HepG2 (cell line): Measurements from ENCODE around the gene CDH22. TPM values are rescaled to one million over a fixed set of nuclear protein-coding genes. Genes with fewer than 3 reads are reported as not detected.

Experiments
- ATAC-seq: fragments of 200-7000 bp; cut with Tn5 transposase; 3 replicates; pipeline ENCODE4 v1.9.1; 2020; ENCODE audit warnings: mild to moderate bottlenecking, moderate library complexity
- BruUV-seq: library from RNA; stranded (reverse); fragments of 400-500 nt; replicated peaks from 2 replicates; lab custom pipeline; 2021; lab: Mats Ljungman, UMichigan
- CTCF ChIA-PET: fragments of 300-600 bp; formaldehyde crosslinking; extraction: SDS; loops from one replicate; lab custom pipeline; 2021; ENCODE audit warnings: low total read pairs, inconsistent platforms, low intra/inter-chr PET ratio; lab: Yijun Ruan, JAX
- POLR2A ChIA-PET: fragments of 350-600 bp; sonication (Branson Sonifier 250); formaldehyde crosslinking; loops from one replicate; lab custom pipeline; 2020; ENCODE audit warnings: antibody characterized with exemption, inconsistent platforms; lab: Yijun Ruan, JAX
- DNase-seq: peaks from one replicate; pipeline ENCODE4 v3.0.0-alpha.2; 2015; ENCODE audit warnings: low spot score
- FAIRE-seq: peaks from 3 replicates; lab custom pipeline; 2011; peaks lifted over from hg19 to GRCh38; lab: Jason Lieb, UNC
- H2AFZ ChIP-seq: one replicate; pipeline ENCODE4 v1.6.1; 2011; ENCODE audit warnings: low read length, inconsistent platforms
- H3K27ac ChIP-seq: fragments of 300-600 bp; 3 replicates; pipeline ENCODE4 v1.8.0; 2011; ENCODE audit warnings: mixed run types, mild to moderate bottlenecking, mixed read lengths, low read length, inconsistent platforms; ENCODE audit not compliant: insufficient read depth; ENCODE audit errors: extremely low read length
- H3K27me3 ChIP-seq, 2 experiments: fragments of 200-600 bp in 1 of 2; 2 replicates in 1 of 2; 3 replicates in 1 of 2; pipeline versions ENCODE4 v1.6.0 to v1.8.0; 2011; ENCODE audit warnings: low read length in 2 of 2, mild to moderate bottlenecking in 2 of 2, moderate library complexity in 2 of 2, inconsistent platforms in 1 of 2; ENCODE audit not compliant: insufficient read depth in 2 of 2, control insufficient read depth in 1 of 2
- H3K36me3 ChIP-seq, 2 experiments: fragments of 200-600 bp in 1 of 2; replicated peaks in 1 of 2; 2 replicates in 1 of 2; 3 replicates in 1 of 2; pipeline versions ENCODE4 v1.5.1 to v1.8.0; 2011; ENCODE audit warnings: low read length in 2 of 2, inconsistent platforms in 1 of 2; ENCODE audit not compliant: insufficient read depth in 2 of 2, control insufficient read depth in 1 of 2
- H3K4me1 ChIP-seq: 2 replicates; pipeline ENCODE4 v1.5.1; 2012; ENCODE audit warnings: low read length, inconsistent platforms; ENCODE audit not compliant: insufficient read depth
- H3K4me2 ChIP-seq: 2 replicates; pipeline ENCODE4 v1.6.0; 2011; ENCODE audit warnings: low read depth, low read length, inconsistent platforms
- H3K4me3 ChIP-seq, 3 experiments: fragments of 200-600 bp in 1 of 3; sonication (generic), shearing (Covaris generic) in 1 of 3; replicated peaks in 1 of 3; 2 replicates each; pipeline ENCODE4 v1.5.1; 2011 to 2016; ENCODE audit warnings: low read length in 3 of 3, inconsistent platforms in 2 of 3, low read depth in 2 of 3, mild to moderate bottlenecking in 2 of 3, control low read depth in 1 of 3, mixed read lengths in 1 of 3; ENCODE audit not compliant: insufficient read depth in 1 of 3
- H3K79me2 ChIP-seq: one replicate; pipeline ENCODE4 v1.6.1; 2011; ENCODE audit warnings: low read length, inconsistent platforms; ENCODE audit not compliant: insufficient read depth
- H3K9ac ChIP-seq: 2 replicates; pipeline ENCODE4 v1.6.0; 2011; ENCODE audit warnings: mild to moderate bottlenecking, low read depth, low read length, inconsistent platforms; ENCODE audit not compliant: insufficient read depth
- H3K9me3 ChIP-seq: 2 replicates; pipeline ENCODE4 v1.5.1; 2012; ENCODE audit warnings: mild to moderate bottlenecking, low read length
- H4K20me1 ChIP-seq: 2 replicates; pipeline ENCODE4 v1.6.0; 2011; ENCODE audit warnings: inconsistent platforms, mild to moderate bottlenecking, low read length, moderate library complexity; ENCODE audit not compliant: insufficient read depth
- FOXP1 ChIP-seq, 2 experiments: fragments of 450-650 bp in 1 of 2; IDR thresholded peaks; 2 replicates each; pipeline ENCODE4 v1.6.1; 2017 to 2018; ENCODE audit warnings: antibody characterized with exemption in 1 of 2
- IRX3 ChIP-seq: sonication (generic); formaldehyde crosslinking; IDR thresholded peaks from 2 replicates; pipeline ENCODE4 v1.8.1; 2023; ENCODE audit warnings: mild to moderate bottlenecking, low read depth, missing genetic modification reagents, borderline replicate concordance
- KLF6 ChIP-seq: IDR thresholded peaks from 2 replicates; pipeline ENCODE4 v1.8.0; 2016; ENCODE audit warnings: missing biosample characterization, missing genetic modification reagents
- MBD4 ChIP-seq: IDR thresholded peaks from 2 replicates; pipeline ENCODE4 v1.6.1; 2012; ENCODE audit warnings: low read length, inconsistent platforms, borderline replicate concordance
- POLR2AphosphoS2 ChIP-seq: IDR thresholded peaks from 2 replicates; pipeline ENCODE4 v1.6.1; 2011; ENCODE audit warnings: low read depth, low read length, improper control_type of control experiment
- RBM39 ChIP-seq: fragments of 200-400 bp; formaldehyde crosslinking; IDR thresholded peaks from one replicate; pipeline ENCODE4 v1.6.1; 2018; ENCODE audit warnings: antibody characterized with exemption, mild to moderate bottlenecking, low read depth, low read length; ENCODE audit not compliant: poor library complexity, severe bottlenecking
- TCF12 ChIP-seq, 2 experiments: fragments of 450-650 bp in 1 of 2; sonication (generic) in 1 of 2; formaldehyde crosslinking in 1 of 2; IDR thresholded peaks; 2 replicates each; pipeline versions ENCODE4 v1.6.1 to v1.8.0; 2017 to 2022; ENCODE audit warnings: antibody characterized with exemption in 1 of 2, mild to moderate bottlenecking in 1 of 2, missing genetic modification reagents in 1 of 2, moderate library complexity in 1 of 2
- ZNF672 ChIP-seq: sonication (generic); formaldehyde crosslinking; IDR thresholded peaks from 2 replicates; pipeline ENCODE4 v1.8.1; 2022; ENCODE audit warnings: missing genetic modification reagents
- WGBS: methylation state at CpG from one replicate; pipeline ENCODE4 v1.1.6; 2017; ENCODE audit warnings: low lambda C conversion rate; 5-methylcytosine and 5-hydroxymethylcytosine counted together
- in situ Hi-C: cut with HindIII; loops from 2 replicates; pipeline ENCODE4 v1.10.0; 2017; ENCODE audit warnings: low pct_unique_long_range_greater_than_20kb; ENCODE audit not compliant: extremely low pct_ligation_motif_present
- intact Hi-C: fragments of 100-400 bp; cut with micrococcal nuclease; formaldehyde crosslinking; loops from one replicate; pipeline ENCODE4 v1.10.0; 2022; ENCODE audit not compliant: unreplicated experiment
- polyA plus RNA-seq, 8 experiments: library from polyadenylated mRNA; depleted of rRNA in 3 of 8; stranded (reverse) in 7 of 8; unstranded in 1 of 8; fragments of >200 nt; fragmentation: Illumina TruSeq in 4 of 8; extraction: Trizol in 4 of 8; gene quantifications; 2 replicates each; pipeline versions ENCODE4 v1.2.1 to v1.2.3, GENCODE V29; 2011 to 2016; ENCODE audit warnings: low read depth in 4 of 8, missing spikeins in 1 of 8, mixed read lengths in 1 of 8; ENCODE audit not compliant: insufficient read depth in 1 of 8
- total RNA-seq, 5 experiments: library from RNA; depleted of rRNA; stranded (reverse); fragments of >200 nt; fragmentation: Illumina TruSeq; extraction: Trizol; gene quantifications; 2 replicates each; pipeline ENCODE4 v1.2.3, GENCODE V29; 2016; ENCODE audit warnings: low read depth in 1 of 5
- TF ChIP-seq, protein P1 (sequence below): sonication (generic); formaldehyde crosslinking; IDR thresholded peaks from 2 replicates; pipeline ENCODE4 v1.8.1; 2023; ENCODE audit warnings: missing genetic modification reagents, inconsistent platforms, borderline replicate concordance
- TF ChIP-seq, protein P2 (sequence below): sonication (generic); formaldehyde crosslinking; IDR thresholded peaks from 2 replicates; pipeline ENCODE4 v1.5.0; 2020; ENCODE audit warnings: missing genetic modification reagents
- TF ChIP-seq, protein P3 (sequence below): sonication (generic); formaldehyde crosslinking; conservative IDR thresholded peaks from 2 replicates; pipeline ENCODE4 v1.4.0; 2020; ENCODE audit warnings: missing genetic modification reagents
- TF ChIP-seq, protein P4 (sequence below): sonication (generic); formaldehyde crosslinking; IDR thresholded peaks from 2 replicates; pipeline ENCODE4 v1.8.1; 2022; ENCODE audit warnings: low read depth, mild to moderate bottlenecking, missing genetic modification reagents

The CDH22 gene
- total and polyA plus RNA-seq, 2 of the 13 experiments (the other 11 are each of a cell fraction or from before 2014, with no cell fraction given): not detected

DNA sequence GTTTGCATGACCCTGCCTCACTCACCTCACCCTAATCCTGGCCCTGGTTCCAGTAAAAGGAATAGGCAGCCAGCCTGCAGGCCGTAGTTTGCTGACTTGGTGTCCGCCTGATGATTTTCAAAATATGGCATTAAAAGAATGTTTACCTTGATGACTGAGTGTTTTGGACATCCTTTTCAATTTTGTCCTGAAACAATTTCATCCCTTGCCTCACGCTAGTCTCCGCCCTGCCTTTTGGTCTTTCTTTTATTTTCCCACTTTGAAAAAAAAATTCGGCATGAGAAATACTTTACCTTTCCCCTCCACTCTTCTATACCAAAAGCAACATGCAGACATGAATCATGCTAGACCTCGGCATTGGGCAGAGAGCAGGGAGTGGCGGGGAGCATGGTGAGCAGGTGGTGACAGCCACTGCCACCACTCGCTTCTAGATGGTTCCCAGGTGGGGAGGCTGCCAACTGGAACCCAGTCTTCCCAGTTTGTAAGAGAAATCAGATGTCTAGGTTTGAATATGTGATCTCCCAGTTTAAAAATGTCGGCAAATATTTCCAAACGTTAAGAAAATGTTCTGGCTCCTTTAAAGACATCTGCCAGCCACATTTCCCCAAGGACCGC, 180.8 kb downstream of the CDH22 start (continued):
- TF ChIP-seq, protein P1, sequence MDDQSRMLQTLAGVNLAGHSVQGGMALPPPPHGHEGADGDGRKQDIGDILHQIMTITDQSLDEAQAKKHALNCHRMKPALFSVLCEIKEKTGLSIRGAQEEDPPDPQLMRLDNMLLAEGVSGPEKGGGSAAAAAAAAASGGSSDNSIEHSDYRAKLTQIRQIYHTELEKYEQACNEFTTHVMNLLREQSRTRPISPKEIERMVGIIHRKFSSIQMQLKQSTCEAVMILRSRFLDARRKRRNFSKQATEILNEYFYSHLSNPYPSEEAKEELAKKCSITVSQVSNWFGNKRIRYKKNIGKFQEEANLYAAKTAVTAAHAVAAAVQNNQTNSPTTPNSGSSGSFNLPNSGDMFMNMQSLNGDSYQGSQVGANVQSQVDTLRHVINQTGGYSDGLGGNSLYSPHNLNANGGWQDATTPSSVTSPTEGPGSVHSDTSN (CRISPR knock-in tag): no peak
- TF ChIP-seq ZNF672 (CRISPR knock-in tag) (no peak), MBD4 (no peak)
- TF ChIP-seq, protein P2, sequence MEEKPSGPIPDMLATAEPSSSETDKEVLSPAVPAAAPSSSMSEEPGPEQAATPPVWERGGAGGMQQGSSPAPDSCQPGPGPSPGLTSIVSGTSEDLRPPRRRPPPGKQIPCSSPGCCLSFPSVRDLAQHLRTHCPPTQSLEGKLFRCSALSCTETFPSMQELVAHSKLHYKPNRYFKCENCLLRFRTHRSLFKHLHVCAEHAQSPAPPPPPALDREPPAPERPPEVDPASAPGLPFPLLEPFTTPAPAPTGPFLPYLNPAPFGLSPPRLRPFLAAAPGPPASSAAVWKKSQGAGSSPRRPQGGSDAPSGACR (CRISPR knock-in tag): no peak

DNA sequence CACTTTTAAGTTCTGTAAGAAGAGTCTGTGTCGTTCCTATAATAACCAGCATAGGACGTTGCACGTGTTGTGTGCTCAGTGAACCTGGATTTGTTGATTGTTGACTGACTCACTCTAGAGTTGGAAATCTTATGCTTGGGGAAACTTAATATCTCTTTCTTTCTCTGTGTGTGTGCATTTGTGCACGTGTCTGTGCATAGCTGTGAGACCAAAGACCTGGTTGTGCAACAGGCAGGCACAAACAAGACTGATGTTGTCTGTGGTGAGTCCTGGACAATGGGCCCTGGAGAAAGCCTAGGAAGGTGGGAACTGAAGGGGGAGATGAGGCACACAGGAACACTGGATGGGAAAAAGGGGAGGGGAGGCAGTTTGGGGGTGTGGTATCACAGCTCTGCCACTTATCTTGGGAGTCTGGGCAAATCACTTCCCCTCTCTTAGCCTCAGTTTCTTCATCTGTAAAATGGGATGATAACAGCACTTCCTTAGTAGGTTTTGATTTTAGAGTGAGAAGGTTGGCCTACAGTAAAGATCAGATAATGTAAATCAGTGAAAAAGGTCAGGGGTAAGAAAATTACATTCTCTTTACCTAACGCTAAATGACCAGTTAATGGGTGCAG, 181.8 kb downstream of the CDH22 start:
- in situ Hi-C loops: no loop called here
- no peaks in the 10 kb centered on the region for H3K36me3 ChIP-seq
- H3K9ac ChIP-seq: no peak overlapping the region
- FAIRE-seq (peak; percentile 47), ATAC-seq (peak; percentile 56), DNase-seq (peak; percentile 74)
- 17% methylated on average over 5 of the region's 5 CpGs for WGBS
- no peak overlapping the region for H2AFZ ChIP-seq
- ChIA-PET CTCF (no interaction called here), POLR2A (no interaction called here)
- H3K9me3 ChIP-seq: no peaks in the 10 kb centered on the region
- intact Hi-C loops: no loop called here
- peaks cover 6 to 52% of the 10 kb centered on the region in 2 experiments; a peak in 4 of 5 replicates for H3K27me3 ChIP-seq
- BruUV-seq: no TSS peak
- peaks cover 2% of the 10 kb centered on the region; the same call in 1 of the 2 replicates for H4K20me1 ChIP-seq
- no peak overlapping the region for H3K4me3 ChIP-seq
- no peak overlapping the region for H3K27ac ChIP-seq
- no peak overlapping the region; the same call in 1 of the 2 replicates for H3K4me2 ChIP-seq
- peaks cover 20% of the 10 kb centered on the region for H3K4me1 ChIP-seq
- H3K79me2 ChIP-seq: no peaks in the 10 kb centered on the region
- TF ChIP-seq, protein P3, sequence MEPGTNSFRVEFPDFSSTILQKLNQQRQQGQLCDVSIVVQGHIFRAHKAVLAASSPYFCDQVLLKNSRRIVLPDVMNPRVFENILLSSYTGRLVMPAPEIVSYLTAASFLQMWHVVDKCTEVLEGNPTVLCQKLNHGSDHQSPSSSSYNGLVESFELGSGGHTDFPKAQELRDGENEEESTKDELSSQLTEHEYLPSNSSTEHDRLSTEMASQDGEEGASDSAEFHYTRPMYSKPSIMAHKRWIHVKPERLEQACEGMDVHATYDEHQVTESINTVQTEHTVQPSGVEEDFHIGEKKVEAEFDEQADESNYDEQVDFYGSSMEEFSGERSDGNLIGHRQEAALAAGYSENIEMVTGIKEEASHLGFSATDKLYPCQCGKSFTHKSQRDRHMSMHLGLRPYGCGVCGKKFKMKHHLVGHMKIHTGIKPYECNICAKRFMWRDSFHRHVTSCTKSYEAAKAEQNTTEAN (CRISPR knock-in tag): peak; percentile 99
- no peak for TF ChIP-seq IRX3 (CRISPR knock-in tag)
- TF ChIP-seq, protein P4, sequence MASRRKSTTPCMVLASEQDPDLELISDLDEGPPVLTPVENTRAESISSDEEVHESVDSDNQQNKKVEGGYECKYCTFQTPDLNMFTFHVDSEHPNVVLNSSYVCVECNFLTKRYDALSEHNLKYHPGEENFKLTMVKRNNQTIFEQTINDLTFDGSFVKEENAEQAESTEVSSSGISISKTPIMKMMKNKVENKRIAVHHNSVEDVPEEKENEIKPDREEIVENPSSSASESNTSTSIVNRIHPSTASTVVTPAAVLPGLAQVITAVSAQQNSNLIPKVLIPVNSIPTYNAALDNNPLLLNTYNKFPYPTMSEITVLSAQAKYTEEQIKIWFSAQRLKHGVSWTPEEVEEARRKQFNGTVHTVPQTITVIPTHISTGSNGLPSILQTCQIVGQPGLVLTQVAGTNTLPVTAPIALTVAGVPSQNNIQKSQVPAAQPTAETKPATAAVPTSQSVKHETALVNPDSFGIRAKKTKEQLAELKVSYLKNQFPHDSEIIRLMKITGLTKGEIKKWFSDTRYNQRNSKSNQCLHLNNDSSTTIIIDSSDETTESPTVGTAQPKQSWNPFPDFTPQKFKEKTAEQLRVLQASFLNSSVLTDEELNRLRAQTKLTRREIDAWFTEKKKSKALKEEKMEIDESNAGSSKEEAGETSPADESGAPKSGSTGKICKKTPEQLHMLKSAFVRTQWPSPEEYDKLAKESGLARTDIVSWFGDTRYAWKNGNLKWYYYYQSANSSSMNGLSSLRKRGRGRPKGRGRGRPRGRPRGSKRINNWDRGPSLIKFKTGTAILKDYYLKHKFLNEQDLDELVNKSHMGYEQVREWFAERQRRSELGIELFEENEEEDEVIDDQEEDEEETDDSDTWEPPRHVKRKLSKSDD (CRISPR knock-in tag): no peak
- no peak for TF ChIP-seq POLR2AphosphoS2
- TF ChIP-seq TCF12 (IDR thresholded peaks at IDR 0.05): no peak
- TF ChIP-seq TCF12 (CRISPR knock-in tag; IDR thresholded peaks at IDR 0.05): no peak
- no peak for TF ChIP-seq KLF6 (CRISPR knock-in tag)
- TF ChIP-seq RBM39: no peak
- TF ChIP-seq FOXP1 (IDR thresholded peaks at IDR 0.05): peak; percentile 51; the same call in 1 of the 2 replicates
- peak; percentile 88 for TF ChIP-seq FOXP1 (CRISPR knock-in tag; IDR thresholded peaks at IDR 0.05)
